Measurements from ENCODE around the gene CNTN3. TPM values are rescaled to one million over a fixed set of nuclear protein-coding genes. Genes with fewer than 3 reads are reported as not detected.

Gene CNTN3
- 0.78 and 2.2 TPM in 2 replicates for total RNA-seq

GRCh38 chr3:74614107-74614967, at the start of gene CNTN3:
Gene CNTN3 (minus strand): TSS chr3:74614659. CDS start chr3:74521112, 93,547 bp downstream.

Data from subcutaneous preadipocyte (primary cell).